ENCODE data around the gene SLCO1A2.

DNA sequence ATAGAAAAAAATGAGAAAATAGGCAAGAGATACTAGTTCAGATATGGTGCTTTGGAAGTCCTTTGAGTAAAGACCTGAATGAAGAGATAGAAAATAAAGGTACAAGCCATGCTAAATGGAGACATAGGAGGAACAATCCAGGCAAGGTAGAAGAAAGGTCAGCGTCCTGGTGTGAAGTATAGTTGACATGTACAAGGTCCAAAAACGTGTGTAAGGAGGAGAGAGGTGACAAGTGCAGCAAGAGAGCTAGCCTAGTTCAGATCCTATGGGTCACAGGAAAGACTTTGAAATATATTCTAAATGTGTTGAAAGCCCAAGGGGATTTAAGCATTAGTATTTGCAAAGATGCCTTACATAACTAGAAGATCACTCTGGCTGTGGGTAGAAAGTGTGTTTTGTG lies 115.5 kb downstream of the SLCO1A2 start:
- TF ChIP-seq, protein P1, sequence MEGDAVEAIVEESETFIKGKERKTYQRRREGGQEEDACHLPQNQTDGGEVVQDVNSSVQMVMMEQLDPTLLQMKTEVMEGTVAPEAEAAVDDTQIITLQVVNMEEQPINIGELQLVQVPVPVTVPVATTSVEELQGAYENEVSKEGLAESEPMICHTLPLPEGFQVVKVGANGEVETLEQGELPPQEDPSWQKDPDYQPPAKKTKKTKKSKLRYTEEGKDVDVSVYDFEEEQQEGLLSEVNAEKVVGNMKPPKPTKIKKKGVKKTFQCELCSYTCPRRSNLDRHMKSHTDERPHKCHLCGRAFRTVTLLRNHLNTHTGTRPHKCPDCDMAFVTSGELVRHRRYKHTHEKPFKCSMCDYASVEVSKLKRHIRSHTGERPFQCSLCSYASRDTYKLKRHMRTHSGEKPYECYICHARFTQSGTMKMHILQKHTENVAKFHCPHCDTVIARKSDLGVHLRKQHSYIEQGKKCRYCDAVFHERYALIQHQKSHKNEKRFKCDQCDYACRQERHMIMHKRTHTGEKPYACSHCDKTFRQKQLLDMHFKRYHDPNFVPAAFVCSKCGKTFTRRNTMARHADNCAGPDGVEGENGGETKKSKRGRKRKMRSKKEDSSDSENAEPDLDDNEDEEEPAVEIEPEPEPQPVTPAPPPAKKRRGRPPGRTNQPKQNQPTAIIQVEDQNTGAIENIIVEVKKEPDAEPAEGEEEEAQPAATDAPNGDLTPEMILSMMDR (IDR thresholded peaks at IDR 0.05; ENCODE audit: low read depth, low read length) = no peak
- TF ChIP-seq, protein P2, sequence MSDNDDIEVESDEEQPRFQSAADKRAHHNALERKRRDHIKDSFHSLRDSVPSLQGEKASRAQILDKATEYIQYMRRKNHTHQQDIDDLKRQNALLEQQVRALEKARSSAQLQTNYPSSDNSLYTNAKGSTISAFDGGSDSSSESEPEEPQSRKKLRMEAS (IDR thresholded peaks at IDR 0.05; ENCODE audit: low read depth, low read length) = no peak
- no peak for TF ChIP-seq MYC (IDR thresholded peaks at IDR 0.05; ENCODE audit: low read depth, low read length)
